HepG2 (cell line): Measurements from ENCODE around the gene ARHGAP5. TPM values are rescaled to one million over a fixed set of nuclear protein-coding genes. Genes with fewer than 3 reads are reported as not detected.

Source experiments
- CENPX ChIP-seq: sonication (generic); formaldehyde crosslinking; IDR thresholded peaks from 2 replicates; pipeline ENCODE4 v1.9.0; 2021; ENCODE audit warnings: mild to moderate bottlenecking, missing genetic modification reagents, moderate library complexity
- EEA1 ChIP-seq: sonication (generic); formaldehyde crosslinking; IDR thresholded peaks from 2 replicates; pipeline ENCODE4 v1.5.1; 2020; ENCODE audit warnings: mild to moderate bottlenecking, missing genetic modification reagents, borderline replicate concordance
- JDP2 ChIP-seq: sonication (generic); formaldehyde crosslinking; IDR thresholded peaks from 2 replicates; pipeline ENCODE4 v1.8.1; 2022; ENCODE audit warnings: missing genetic modification reagents, borderline replicate concordance
- PHF21A ChIP-seq: sonication (generic); formaldehyde crosslinking; IDR thresholded peaks from 2 replicates; pipeline ENCODE4 v1.5.0; 2020; ENCODE audit warnings: mild to moderate bottlenecking, missing genetic modification reagents
- POGZ ChIP-seq: sonication (generic); formaldehyde crosslinking; IDR thresholded peaks from 2 replicates; pipeline ENCODE4 v1.4.0; 2020; ENCODE audit warnings: mild to moderate bottlenecking, missing genetic modification reagents
- RBM39 ChIP-seq: fragments of 200-400 bp; formaldehyde crosslinking; IDR thresholded peaks from one replicate; pipeline ENCODE4 v1.6.1; 2018; ENCODE audit warnings: antibody characterized with exemption, mild to moderate bottlenecking, low read depth, low read length; ENCODE audit not compliant: poor library complexity, severe bottlenecking
- SCMH1 ChIP-seq: sonication (generic); formaldehyde crosslinking; IDR thresholded peaks from 2 replicates; pipeline ENCODE4 v1.9.0; 2021; ENCODE audit warnings: missing genetic modification reagents, mild to moderate bottlenecking, borderline replicate concordance
- ZBTB7B ChIP-seq: sonication (generic); formaldehyde crosslinking; IDR thresholded peaks from 2 replicates; pipeline ENCODE4 v1.4.0; 2020; ENCODE audit warnings: missing genetic modification reagents
- ZFP82 ChIP-seq: sonication (generic); formaldehyde crosslinking; IDR thresholded peaks from 2 replicates; pipeline ENCODE4 v1.5.1; 2020; ENCODE audit warnings: mild to moderate bottlenecking, missing genetic modification reagents, borderline replicate concordance
- ZKSCAN1 ChIP-seq: fragments of 150-350 bp; IDR thresholded peaks from 2 replicates; pipeline ENCODE4 v1.6.1; 2014; ENCODE audit warnings: low read length
- ZNF260 ChIP-seq: sonication (generic); formaldehyde crosslinking; IDR thresholded peaks from 2 replicates; pipeline ENCODE4 v1.4.0; 2020; ENCODE audit warnings: missing genetic modification reagents, low read depth, mild to moderate bottlenecking, borderline replicate concordance
- ZNF879 ChIP-seq: sonication (generic); formaldehyde crosslinking; IDR thresholded peaks from 2 replicates; pipeline ENCODE4 v1.8.1; 2023; ENCODE audit warnings: missing genetic modification reagents
- polyA plus RNA-seq, 8 experiments: library from polyadenylated mRNA; depleted of rRNA in 3 of 8; stranded (reverse) in 7 of 8; unstranded in 1 of 8; fragments of >200 nt; fragmentation: Illumina TruSeq in 4 of 8; extraction: Trizol in 4 of 8; gene quantifications; 2 replicates each; pipeline versions ENCODE4 v1.2.1 to v1.2.3, GENCODE V29; 2011 to 2016; ENCODE audit warnings: low read depth in 4 of 8, missing spikeins in 1 of 8, mixed read lengths in 1 of 8; ENCODE audit not compliant: insufficient read depth in 1 of 8
- total RNA-seq, 5 experiments: library from RNA; depleted of rRNA; stranded (reverse); fragments of >200 nt; fragmentation: Illumina TruSeq; extraction: Trizol; gene quantifications; 2 replicates each; pipeline ENCODE4 v1.2.3, GENCODE V29; 2016; ENCODE audit warnings: low read depth in 1 of 5
- TF ChIP-seq, protein P1 (sequence below): IDR thresholded peaks from 2 replicates; pipeline ENCODE4 v1.6.1; 2016; ENCODE audit warnings: low read depth, missing genetic modification reagents, missing compliant biosample characterization
- TF ChIP-seq, protein P2 (sequence below): sonication (generic); formaldehyde crosslinking; IDR thresholded peaks from 2 replicates; pipeline ENCODE4 v1.4.0; 2020; ENCODE audit warnings: mild to moderate bottlenecking, missing genetic modification reagents
- TF ChIP-seq, protein P3 (sequence below): sonication (generic); formaldehyde crosslinking; IDR thresholded peaks from 2 replicates; pipeline ENCODE4 v1.4.0; 2020; ENCODE audit warnings: mild to moderate bottlenecking, missing genetic modification reagents
- TF ChIP-seq, protein P4 (sequence below): fragments of 450-650 bp; IDR thresholded peaks from 2 replicates; pipeline ENCODE4 v1.6.1; 2017; ENCODE audit warnings: mild to moderate bottlenecking

The ARHGAP5 gene
- total and polyA plus RNA-seq, 2 of the 13 experiments (the other 11 are each of a cell fraction or from before 2014, with no cell fraction given) = 33.7 to 144 TPM

DNA sequence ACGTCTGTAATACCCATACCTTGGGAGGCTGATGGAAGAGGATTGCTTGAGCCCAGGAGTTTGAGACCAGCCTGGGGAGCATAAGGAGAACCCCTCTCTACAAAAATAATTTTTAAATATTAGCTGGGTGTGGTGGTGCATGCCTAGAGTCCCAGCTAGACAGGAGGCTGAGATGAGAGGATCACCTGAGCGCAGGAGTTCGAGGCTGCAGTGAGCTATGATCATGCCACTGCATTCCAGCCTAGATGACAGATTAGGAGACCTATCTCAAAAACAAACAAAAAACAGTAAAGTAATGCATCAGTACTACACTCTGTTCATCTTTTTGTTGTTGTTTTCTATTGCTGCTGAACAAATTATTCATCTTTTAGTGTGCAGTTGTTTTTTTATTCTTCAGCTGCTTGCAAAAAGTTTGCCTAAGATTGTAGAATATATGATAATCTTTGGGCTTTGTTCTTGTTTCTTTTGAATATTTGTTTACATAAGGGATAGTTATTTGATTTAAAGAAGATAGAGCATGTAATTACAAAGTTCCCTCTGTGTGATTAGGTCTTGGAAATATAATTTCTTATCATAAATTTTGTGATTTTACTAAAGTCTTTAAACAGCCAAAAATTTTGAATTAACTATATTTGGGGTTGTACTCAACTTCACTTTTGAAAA lies 8.2 kb downstream of the ARHGAP5 start (continued):
- TF ChIP-seq, protein P1, sequence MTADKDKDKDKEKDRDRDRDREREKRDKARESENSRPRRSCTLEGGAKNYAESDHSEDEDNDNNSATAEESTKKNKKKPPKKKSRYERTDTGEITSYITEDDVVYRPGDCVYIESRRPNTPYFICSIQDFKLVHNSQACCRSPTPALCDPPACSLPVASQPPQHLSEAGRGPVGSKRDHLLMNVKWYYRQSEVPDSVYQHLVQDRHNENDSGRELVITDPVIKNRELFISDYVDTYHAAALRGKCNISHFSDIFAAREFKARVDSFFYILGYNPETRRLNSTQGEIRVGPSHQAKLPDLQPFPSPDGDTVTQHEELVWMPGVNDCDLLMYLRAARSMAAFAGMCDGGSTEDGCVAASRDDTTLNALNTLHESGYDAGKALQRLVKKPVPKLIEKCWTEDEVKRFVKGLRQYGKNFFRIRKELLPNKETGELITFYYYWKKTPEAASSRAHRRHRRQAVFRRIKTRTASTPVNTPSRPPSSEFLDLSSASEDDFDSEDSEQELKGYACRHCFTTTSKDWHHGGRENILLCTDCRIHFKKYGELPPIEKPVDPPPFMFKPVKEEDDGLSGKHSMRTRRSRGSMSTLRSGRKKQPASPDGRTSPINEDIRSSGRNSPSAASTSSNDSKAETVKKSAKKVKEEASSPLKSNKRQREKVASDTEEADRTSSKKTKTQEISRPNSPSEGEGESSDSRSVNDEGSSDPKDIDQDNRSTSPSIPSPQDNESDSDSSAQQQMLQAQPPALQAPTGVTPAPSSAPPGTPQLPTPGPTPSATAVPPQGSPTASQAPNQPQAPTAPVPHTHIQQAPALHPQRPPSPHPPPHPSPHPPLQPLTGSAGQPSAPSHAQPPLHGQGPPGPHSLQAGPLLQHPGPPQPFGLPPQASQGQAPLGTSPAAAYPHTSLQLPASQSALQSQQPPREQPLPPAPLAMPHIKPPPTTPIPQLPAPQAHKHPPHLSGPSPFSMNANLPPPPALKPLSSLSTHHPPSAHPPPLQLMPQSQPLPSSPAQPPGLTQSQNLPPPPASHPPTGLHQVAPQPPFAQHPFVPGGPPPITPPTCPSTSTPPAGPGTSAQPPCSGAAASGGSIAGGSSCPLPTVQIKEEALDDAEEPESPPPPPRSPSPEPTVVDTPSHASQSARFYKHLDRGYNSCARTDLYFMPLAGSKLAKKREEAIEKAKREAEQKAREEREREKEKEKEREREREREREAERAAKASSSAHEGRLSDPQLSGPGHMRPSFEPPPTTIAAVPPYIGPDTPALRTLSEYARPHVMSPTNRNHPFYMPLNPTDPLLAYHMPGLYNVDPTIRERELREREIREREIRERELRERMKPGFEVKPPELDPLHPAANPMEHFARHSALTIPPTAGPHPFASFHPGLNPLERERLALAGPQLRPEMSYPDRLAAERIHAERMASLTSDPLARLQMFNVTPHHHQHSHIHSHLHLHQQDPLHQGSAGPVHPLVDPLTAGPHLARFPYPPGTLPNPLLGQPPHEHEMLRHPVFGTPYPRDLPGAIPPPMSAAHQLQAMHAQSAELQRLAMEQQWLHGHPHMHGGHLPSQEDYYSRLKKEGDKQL (CRISPR knock-in tag) = 0 out of 2 replicates have a peak, but pooled peaks have one; percentile 20
- TF ChIP-seq CENPX (CRISPR knock-in tag) = no peak
- TF ChIP-seq ZBTB7B (CRISPR knock-in tag) = no peak
- no peak for TF ChIP-seq ZNF260 (CRISPR knock-in tag)
- TF ChIP-seq RBM39 = no peak
- TF ChIP-seq SCMH1 = no peak
- TF ChIP-seq, protein P2, sequence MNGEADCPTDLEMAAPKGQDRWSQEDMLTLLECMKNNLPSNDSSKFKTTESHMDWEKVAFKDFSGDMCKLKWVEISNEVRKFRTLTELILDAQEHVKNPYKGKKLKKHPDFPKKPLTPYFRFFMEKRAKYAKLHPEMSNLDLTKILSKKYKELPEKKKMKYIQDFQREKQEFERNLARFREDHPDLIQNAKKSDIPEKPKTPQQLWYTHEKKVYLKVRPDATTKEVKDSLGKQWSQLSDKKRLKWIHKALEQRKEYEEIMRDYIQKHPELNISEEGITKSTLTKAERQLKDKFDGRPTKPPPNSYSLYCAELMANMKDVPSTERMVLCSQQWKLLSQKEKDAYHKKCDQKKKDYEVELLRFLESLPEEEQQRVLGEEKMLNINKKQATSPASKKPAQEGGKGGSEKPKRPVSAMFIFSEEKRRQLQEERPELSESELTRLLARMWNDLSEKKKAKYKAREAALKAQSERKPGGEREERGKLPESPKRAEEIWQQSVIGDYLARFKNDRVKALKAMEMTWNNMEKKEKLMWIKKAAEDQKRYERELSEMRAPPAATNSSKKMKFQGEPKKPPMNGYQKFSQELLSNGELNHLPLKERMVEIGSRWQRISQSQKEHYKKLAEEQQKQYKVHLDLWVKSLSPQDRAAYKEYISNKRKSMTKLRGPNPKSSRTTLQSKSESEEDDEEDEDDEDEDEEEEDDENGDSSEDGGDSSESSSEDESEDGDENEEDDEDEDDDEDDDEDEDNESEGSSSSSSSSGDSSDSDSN = no peak
- TF ChIP-seq ZNF879 (CRISPR knock-in tag) = no peak
- TF ChIP-seq JDP2 = no peak
- TF ChIP-seq, protein P3, sequence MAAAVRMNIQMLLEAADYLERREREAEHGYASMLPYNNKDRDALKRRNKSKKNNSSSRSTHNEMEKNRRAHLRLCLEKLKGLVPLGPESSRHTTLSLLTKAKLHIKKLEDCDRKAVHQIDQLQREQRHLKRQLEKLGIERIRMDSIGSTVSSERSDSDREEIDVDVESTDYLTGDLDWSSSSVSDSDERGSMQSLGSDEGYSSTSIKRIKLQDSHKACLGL (CRISPR knock-in tag) = no peak
- no peak for TF ChIP-seq EEA1 (CRISPR knock-in tag)
- 0 out of 2 replicates have a peak, but pooled peaks have one; percentile 26 for TF ChIP-seq PHF21A (CRISPR knock-in tag)
- 0 out of 2 replicates have a peak, but pooled peaks have one; percentile 30 for TF ChIP-seq POGZ (CRISPR knock-in tag)
- TF ChIP-seq ZFP82 = no peak
- no peak for TF ChIP-seq ZKSCAN1
- TF ChIP-seq, protein P4, sequence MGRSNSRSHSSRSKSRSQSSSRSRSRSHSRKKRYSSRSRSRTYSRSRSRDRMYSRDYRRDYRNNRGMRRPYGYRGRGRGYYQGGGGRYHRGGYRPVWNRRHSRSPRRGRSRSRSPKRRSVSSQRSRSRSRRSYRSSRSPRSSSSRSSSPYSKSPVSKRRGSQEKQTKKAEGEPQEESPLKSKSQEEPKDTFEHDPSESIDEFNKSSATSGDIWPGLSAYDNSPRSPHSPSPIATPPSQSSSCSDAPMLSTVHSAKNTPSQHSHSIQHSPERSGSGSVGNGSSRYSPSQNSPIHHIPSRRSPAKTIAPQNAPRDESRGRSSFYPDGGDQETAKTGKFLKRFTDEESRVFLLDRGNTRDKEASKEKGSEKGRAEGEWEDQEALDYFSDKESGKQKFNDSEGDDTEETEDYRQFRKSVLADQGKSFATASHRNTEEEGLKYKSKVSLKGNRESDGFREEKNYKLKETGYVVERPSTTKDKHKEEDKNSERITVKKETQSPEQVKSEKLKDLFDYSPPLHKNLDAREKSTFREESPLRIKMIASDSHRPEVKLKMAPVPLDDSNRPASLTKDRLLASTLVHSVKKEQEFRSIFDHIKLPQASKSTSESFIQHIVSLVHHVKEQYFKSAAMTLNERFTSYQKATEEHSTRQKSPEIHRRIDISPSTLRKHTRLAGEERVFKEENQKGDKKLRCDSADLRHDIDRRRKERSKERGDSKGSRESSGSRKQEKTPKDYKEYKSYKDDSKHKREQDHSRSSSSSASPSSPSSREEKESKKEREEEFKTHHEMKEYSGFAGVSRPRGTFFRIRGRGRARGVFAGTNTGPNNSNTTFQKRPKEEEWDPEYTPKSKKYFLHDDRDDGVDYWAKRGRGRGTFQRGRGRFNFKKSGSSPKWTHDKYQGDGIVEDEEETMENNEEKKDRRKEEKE = no peak
